ENCODE results near the gene NPFFR2. TPM values are rescaled to one million over a fixed set of nuclear protein-coding genes. Genes with fewer than 3 reads are reported as not detected.
"Not testable (repeated sequence)": the region's sequence is repeated elsewhere in the genome, so short reads cannot be mapped to it uniquely, and the experiment has no call there.

NPFFR2 gene
- total and polyA plus RNA-seq, 4 experiments from 2014 or later: not detected

DNA sequence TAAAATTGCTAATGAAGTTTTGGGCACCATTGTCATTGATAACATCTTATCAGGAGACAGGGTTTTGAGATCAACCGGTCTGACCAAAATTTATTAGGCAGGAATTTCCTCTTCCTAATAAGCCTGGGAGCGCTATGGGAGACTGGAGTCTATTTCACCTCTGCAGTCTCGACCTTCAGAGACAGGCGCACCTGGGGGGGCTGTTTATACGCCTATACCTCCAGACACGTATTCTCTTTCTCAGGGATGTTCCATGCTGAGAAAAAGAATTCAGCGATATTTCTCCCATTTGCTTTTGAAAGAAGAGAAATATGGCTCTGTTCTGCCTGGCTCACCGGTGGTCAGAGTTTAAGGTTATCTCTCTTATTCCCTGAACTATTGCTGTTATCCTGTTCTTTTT is 121.8 kb downstream of the NPFFR2 start:
- H3K36me3 Mint-ChIP-seq; H3K4me1 ChIP-seq (ENCODE audit: insufficient read depth, low read length); H3K4me1 Mint-ChIP-seq; H3K27ac ChIP-seq (ENCODE audit: low read depth, low read length); H3K4me3 ChIP-seq (ENCODE audit: low read length in 2 of 2); CTCF ChIA-PET (ENCODE audit: partially characterized antibody); H3K27ac Mint-ChIP-seq; H3K36me3 ChIP-seq (ENCODE audit: insufficient read depth, low read length); H3K9me3 ChIP-seq (ENCODE audit: control insufficient read depth in 1 of 2, low read length in 2 of 2); intact Hi-C loops (cut with micrococcal nuclease); H3K27me3 ChIP-seq (ENCODE audit: insufficient read depth, low read length); DNase-seq; POLR2A ChIA-PET (ENCODE audit: partially characterized antibody); H3K4me3 Mint-ChIP-seq; H3K27me3 Mint-ChIP-seq: not testable (repeated sequence)
- peaks cover 0 to 13% (median 0%) of the 10 kb centered on the region in 8 donors for H3K9me3 Mint-ChIP-seq

DNA sequence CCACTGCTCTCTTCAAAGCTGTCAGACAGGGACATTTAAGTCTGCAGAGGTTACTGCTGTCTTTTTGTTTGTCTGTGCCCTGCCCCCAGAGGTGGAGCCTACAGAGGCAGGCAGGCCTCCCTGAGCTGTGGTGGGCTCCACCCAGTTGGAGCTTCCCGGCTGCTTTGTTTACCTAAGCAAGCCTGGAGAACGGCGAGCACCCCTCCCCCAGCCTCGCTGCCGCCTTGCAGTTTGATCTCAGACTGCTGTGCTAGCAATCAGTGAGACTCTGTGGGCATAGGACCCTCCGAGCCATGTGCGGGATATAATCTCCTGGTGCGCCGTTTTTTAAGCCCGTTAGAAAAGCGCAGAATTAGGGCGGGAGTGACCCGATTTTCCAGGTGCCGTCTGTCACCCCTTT is 137.5 kb downstream of the NPFFR2 start:
- H3K27me3 ChIP-seq (ENCODE audit: insufficient read depth, low read length); H3K27me3 Mint-ChIP-seq; DNase-seq; POLR2A ChIA-PET (ENCODE audit: partially characterized antibody); H3K4me3 Mint-ChIP-seq; H3K27ac ChIP-seq (ENCODE audit: low read depth, low read length); H3K9me3 ChIP-seq (ENCODE audit: control insufficient read depth in 1 of 2, low read length in 2 of 2); intact Hi-C loops (cut with micrococcal nuclease); H3K27ac Mint-ChIP-seq; H3K36me3 ChIP-seq (ENCODE audit: insufficient read depth, low read length); H3K4me1 Mint-ChIP-seq; H3K4me1 ChIP-seq (ENCODE audit: insufficient read depth, low read length); H3K36me3 Mint-ChIP-seq; CTCF ChIA-PET (ENCODE audit: partially characterized antibody); H3K4me3 ChIP-seq (ENCODE audit: low read length in 2 of 2): not testable (repeated sequence)
- H3K9me3 Mint-ChIP-seq: peaks cover 0 to 13% (median 1%) of the 10 kb centered on the region in 8 donors

DNA sequence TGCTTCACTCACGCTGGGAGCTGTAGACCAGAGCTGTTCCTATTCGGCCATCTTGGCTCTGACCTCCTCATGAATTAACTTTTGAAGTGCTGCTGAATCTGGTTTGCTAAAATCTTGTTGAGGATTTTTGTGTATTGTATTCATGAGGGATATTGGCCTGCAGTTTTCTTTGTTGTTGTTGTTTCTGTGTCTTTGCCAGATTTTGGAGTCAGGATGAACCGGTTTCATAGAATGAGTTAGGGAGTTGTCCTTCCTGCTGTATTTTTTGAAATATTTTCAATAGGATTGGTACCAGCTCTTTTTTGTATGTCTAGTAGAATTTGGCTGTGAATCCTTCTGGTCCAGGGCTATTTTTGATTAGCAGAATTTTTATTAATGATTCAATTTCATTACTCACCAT is 138.1 kb downstream of the NPFFR2 start:
- H3K27me3 ChIP-seq (ENCODE audit: insufficient read depth, low read length): no peaks in the 10 kb centered on the region
- H3K27ac ChIP-seq (ENCODE audit: low read depth, low read length): no peak overlapping the region
- H3K4me3 ChIP-seq (ENCODE audit: low read length in 2 of 2): no peak overlapping the region
- no peak for DNase-seq
- ChIA-PET CTCF (ENCODE audit: partially characterized antibody) (no interaction called here), POLR2A (ENCODE audit: partially characterized antibody) (no interaction called here)
- Mint-ChIP-seq H3K4me1 (no peaks in the 10 kb centered on the region), H3K9me3 (peaks cover 0 to 13% (median under 1%) of the 10 kb centered on the region in 8 donors), H3K27me3 (no peaks in the 10 kb centered on the region), H3K36me3 (no peaks in the 10 kb centered on the region), H3K4me3 (no peak overlapping the region), H3K27ac (no peak overlapping the region)
- no peaks in the 10 kb centered on the region for H3K4me1 ChIP-seq (ENCODE audit: insufficient read depth, low read length)
- intact Hi-C loops (cut with micrococcal nuclease): no loop called here
- H3K9me3 ChIP-seq (ENCODE audit: control insufficient read depth in 1 of 2, low read length in 2 of 2): no peaks in the 10 kb centered on the region
- H3K36me3 ChIP-seq (ENCODE audit: insufficient read depth, low read length): no peaks in the 10 kb centered on the region

DNA sequence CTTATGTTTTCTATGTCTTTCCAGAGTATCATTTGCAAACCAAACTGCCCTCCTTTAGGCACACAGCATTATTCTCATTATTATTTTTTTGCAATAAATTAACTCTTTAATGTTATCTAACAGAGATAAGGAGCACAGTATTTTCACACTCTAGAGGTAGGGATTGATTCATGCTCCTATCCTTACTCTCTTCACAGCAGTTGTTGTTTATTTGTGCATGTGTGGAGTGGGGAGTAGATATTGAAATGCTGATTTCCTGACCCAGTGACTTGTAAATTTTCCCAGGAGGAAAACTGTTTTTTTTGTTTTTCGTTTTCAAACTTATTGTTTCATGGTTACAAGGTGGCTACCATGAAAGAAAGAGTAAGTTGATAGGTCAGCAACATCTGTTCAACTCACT is 140.0 kb downstream of the NPFFR2 start:
- Mint-ChIP-seq H3K27me3 (no peaks in the 10 kb centered on the region), H3K4me3 (no peak overlapping the region), H3K4me1 (no peaks in the 10 kb centered on the region), H3K27ac (no peak overlapping the region), H3K9me3 (peaks cover 0 to 17% (median 4%) of the 10 kb centered on the region in 8 donors), H3K36me3 (no peaks in the 10 kb centered on the region)
- Histone ChIP-seq H3K27me3 (ENCODE audit: insufficient read depth, low read length) (no peaks in the 10 kb centered on the region), H3K36me3 (ENCODE audit: insufficient read depth, low read length) (no peaks in the 10 kb centered on the region), H3K27ac (ENCODE audit: low read depth, low read length) (no peak overlapping the region), H3K4me1 (ENCODE audit: insufficient read depth, low read length) (no peaks in the 10 kb centered on the region), H3K9me3 (ENCODE audit: control insufficient read depth in 1 of 2, low read length in 2 of 2) (no peaks in the 10 kb centered on the region), H3K4me3 (ENCODE audit: low read length in 2 of 2) (no peak overlapping the region)
- intact Hi-C loops (cut with micrococcal nuclease): no loop called here
- ChIA-PET CTCF (ENCODE audit: partially characterized antibody) (no interaction called here), POLR2A (ENCODE audit: partially characterized antibody) (no interaction called here)
- no peak for DNase-seq

DNA sequence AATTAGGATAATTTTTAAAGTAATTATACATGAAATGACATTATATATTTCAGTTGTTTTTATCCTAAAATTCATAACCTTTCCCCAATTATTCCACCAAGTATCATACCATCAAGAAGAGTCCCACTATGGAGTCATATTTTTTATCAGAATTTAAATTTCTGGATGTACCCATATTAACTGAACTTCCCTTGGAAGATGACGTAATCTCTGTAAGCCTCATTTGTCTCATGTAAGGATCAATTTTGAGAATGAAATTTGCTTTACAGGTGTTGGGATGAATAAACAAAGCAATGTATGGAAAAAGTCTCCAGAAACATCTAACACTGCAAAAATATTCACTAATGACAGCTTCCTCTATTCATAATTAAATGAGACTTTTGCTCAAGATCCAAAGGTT is 147.5 kb downstream of the NPFFR2 start:
- H3K9me3 ChIP-seq (ENCODE audit: control insufficient read depth in 1 of 2, low read length in 2 of 2): no peaks in the 10 kb centered on the region
- H3K27me3 ChIP-seq (ENCODE audit: insufficient read depth, low read length): no peaks in the 10 kb centered on the region
- intact Hi-C loops (cut with micrococcal nuclease): no loop called here
- Mint-ChIP-seq H3K36me3 (no peaks in the 10 kb centered on the region), H3K9me3 (peaks cover 0 to 13% (median 4%) of the 10 kb centered on the region in 8 donors), H3K27ac (no peak overlapping the region), H3K27me3 (no peaks in the 10 kb centered on the region), H3K4me1 (no peaks in the 10 kb centered on the region), H3K4me3 (no peak overlapping the region)
- no peak for DNase-seq
- CTCF ChIA-PET (ENCODE audit: partially characterized antibody): no interaction called here
- no peak overlapping the region for H3K27ac ChIP-seq (ENCODE audit: low read depth, low read length)
- no peak overlapping the region for H3K4me3 ChIP-seq (ENCODE audit: low read length in 2 of 2)
- no peaks in the 10 kb centered on the region for H3K36me3 ChIP-seq (ENCODE audit: insufficient read depth, low read length)
- no peaks in the 10 kb centered on the region for H3K4me1 ChIP-seq (ENCODE audit: insufficient read depth, low read length)
- POLR2A ChIA-PET (ENCODE audit: partially characterized antibody): no interaction called here

DNA sequence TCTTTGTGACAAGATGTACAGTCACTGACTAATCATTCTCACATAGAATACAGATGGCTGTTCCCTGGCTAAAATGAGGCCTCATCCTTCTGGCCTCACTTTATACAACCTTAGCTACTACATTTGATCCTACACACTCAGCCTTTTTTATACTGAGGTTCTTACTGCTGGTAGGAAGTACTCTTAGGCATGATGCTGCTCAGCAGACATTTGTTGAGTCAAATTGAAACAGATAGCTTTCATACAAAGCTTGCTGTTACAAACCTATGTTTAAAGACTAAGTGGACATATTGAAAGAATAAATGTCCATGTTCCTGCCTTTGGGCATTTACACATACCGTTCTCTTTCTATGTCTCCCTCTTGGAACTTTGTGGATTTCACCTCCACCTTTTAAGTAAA is 154.9 kb downstream of the NPFFR2 start:
- Mint-ChIP-seq H3K27me3 (no peaks in the 10 kb centered on the region), H3K27ac (no peak overlapping the region), H3K9me3 (peaks cover 0 to 2% (median 0%) of the 10 kb centered on the region in 8 donors), H3K4me3 (no peak overlapping the region), H3K4me1 (no peaks in the 10 kb centered on the region), H3K36me3 (no peaks in the 10 kb centered on the region)
- CTCF ChIA-PET (ENCODE audit: partially characterized antibody): no interaction called here
- Histone ChIP-seq H3K4me1 (ENCODE audit: insufficient read depth, low read length) (no peaks in the 10 kb centered on the region), H3K9me3 (ENCODE audit: control insufficient read depth in 1 of 2, low read length in 2 of 2) (no peaks in the 10 kb centered on the region), H3K27me3 (ENCODE audit: insufficient read depth, low read length) (no peaks in the 10 kb centered on the region), H3K36me3 (ENCODE audit: insufficient read depth, low read length) (no peaks in the 10 kb centered on the region), H3K4me3 (ENCODE audit: low read length in 2 of 2) (no peak overlapping the region), H3K27ac (ENCODE audit: low read depth, low read length) (no peak overlapping the region)
- intact Hi-C loops (cut with micrococcal nuclease): no loop called here
- DNase-seq: no peak
- POLR2A ChIA-PET (ENCODE audit: partially characterized antibody): no interaction called here

DNA sequence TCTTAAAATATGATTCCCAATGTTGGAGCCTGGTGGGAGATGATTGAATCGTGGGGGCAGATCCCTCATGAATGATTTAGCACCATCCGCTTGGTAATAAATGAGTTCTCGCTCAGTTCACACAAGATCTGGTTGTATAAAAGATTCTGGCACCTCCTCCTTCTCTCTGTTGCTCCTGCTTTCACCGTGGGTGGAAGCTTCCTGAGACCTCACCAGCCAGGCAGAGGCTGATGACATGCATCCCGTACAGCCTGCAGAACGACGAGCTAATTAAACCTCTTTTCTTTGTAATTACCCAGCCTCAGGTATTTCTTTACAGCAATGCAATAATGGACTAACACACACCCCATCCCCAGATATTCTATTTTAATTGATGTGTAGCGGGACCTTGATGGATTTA is 162.2 kb downstream of the NPFFR2 start:
- no peaks in the 10 kb centered on the region for H3K4me1 Mint-ChIP-seq
- no peak for DNase-seq

DNA sequence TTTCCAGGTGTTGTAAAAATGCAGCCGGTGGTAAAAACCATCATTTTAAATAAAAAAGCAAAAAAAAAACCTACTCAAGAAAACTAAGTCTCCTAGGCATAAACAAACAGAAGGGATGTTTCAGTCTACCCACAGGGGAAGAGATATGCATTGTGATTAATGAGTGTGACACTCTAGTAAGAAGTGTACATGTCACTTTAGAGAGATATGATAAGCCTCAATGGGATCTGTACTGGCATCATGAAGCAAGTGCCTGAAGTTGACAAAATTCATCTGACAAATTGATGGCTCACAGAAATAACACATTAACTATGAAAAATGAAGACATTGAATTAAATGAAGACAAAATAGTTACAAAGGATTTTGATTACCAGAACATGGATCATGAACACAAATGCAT is 162.7 kb downstream of the NPFFR2 start:
- Mint-ChIP-seq H3K36me3 (no peaks in the 10 kb centered on the region), H3K4me1 (no peaks in the 10 kb centered on the region), H3K9me3 (peaks cover 0 to 9% (median 2%) of the 10 kb centered on the region in 8 donors), H3K27ac (no peak overlapping the region), H3K4me3 (no peak overlapping the region), H3K27me3 (no peaks in the 10 kb centered on the region)
- no peaks in the 10 kb centered on the region for H3K36me3 ChIP-seq (ENCODE audit: insufficient read depth, low read length)
- no peak overlapping the region for H3K4me3 ChIP-seq (ENCODE audit: low read length in 2 of 2)
- H3K9me3 ChIP-seq (ENCODE audit: control insufficient read depth in 1 of 2, low read length in 2 of 2): no peaks in the 10 kb centered on the region
- ChIA-PET CTCF (ENCODE audit: partially characterized antibody) (no interaction called here), POLR2A (ENCODE audit: partially characterized antibody) (no interaction called here)
- no peak overlapping the region for H3K27ac ChIP-seq (ENCODE audit: low read depth, low read length)
- intact Hi-C loops (cut with micrococcal nuclease): no loop called here
- no peaks in the 10 kb centered on the region for H3K4me1 ChIP-seq (ENCODE audit: insufficient read depth, low read length)
- H3K27me3 ChIP-seq (ENCODE audit: insufficient read depth, low read length): no peaks in the 10 kb centered on the region
- DNase-seq: no peak

More for the DNA sequence above, 162.2 kb downstream of the NPFFR2 start:
- ChIA-PET CTCF (ENCODE audit: partially characterized antibody) (no interaction called here), POLR2A (ENCODE audit: partially characterized antibody) (no interaction called here)
- Mint-ChIP-seq H3K4me3 (no peak overlapping the region), H3K9me3 (peaks cover 0 to 9% (median 2%) of the 10 kb centered on the region in 8 donors), H3K36me3 (no peaks in the 10 kb centered on the region), H3K27ac (no peak overlapping the region), H3K27me3 (no peaks in the 10 kb centered on the region)
- Histone ChIP-seq H3K4me3 (ENCODE audit: low read length in 2 of 2) (no peak overlapping the region), H3K9me3 (ENCODE audit: control insufficient read depth in 1 of 2, low read length in 2 of 2) (no peaks in the 10 kb centered on the region), H3K4me1 (ENCODE audit: insufficient read depth, low read length) (no peaks in the 10 kb centered on the region), H3K36me3 (ENCODE audit: insufficient read depth, low read length) (no peaks in the 10 kb centered on the region), H3K27ac (ENCODE audit: low read depth, low read length) (no peak overlapping the region), H3K27me3 (ENCODE audit: insufficient read depth, low read length) (no peaks in the 10 kb centered on the region)
- intact Hi-C loops (cut with micrococcal nuclease): no loop called here

Measured in CD4-positive, alpha-beta memory T cell (primary cell).